Measurements from ENCODE around the gene CYTH2.

CYTH2 gene

GRCh38 chr19:48458016-48458415 is 11.2 kb upstream of the CYTH2 start:
- TF ChIP-seq TEAD4 (IDR thresholded peaks at IDR 0.05), result no peak

- TF ChIP-seq MAX (IDR thresholded peaks at IDR 0.05), result no peak
- no peak for TF ChIP-seq CREB1 (IDR thresholded peaks at IDR 0.05; ENCODE audit: low read depth)
- TF ChIP-seq YY1 (IDR thresholded peaks at IDR 0.05; ENCODE audit: low read depth), result no peak
- no peak for TF ChIP-seq REST (IDR thresholded peaks at IDR 0.05; ENCODE audit: low read depth)
- TF ChIP-seq USF1 (IDR thresholded peaks at IDR 0.05), result no peak
- no peak for TF ChIP-seq NFIC (IDR thresholded peaks at IDR 0.05)
- TF ChIP-seq RAD21 (IDR thresholded peaks at IDR 0.05; ENCODE audit: low read depth), result no peak
- TF ChIP-seq EP300 (IDR thresholded peaks at IDR 0.05; ENCODE audit: borderline replicate concordance), result no peak
- TF ChIP-seq TCF12 (IDR thresholded peaks at IDR 0.05; ENCODE audit: low read depth), result no peak
- TF ChIP-seq ZBTB7A (IDR thresholded peaks at IDR 0.05; ENCODE audit: low read depth), result no peak
- TF ChIP-seq FOXM1 (IDR thresholded peaks at IDR 0.05; ENCODE audit: borderline replicate concordance, low read depth), result no peak
- no peak for TF ChIP-seq TAF1 (IDR thresholded peaks at IDR 0.05; ENCODE audit: low read depth)
- TF ChIP-seq EGR1 (IDR thresholded peaks at IDR 0.05), result no peak
- TF ChIP-seq TEAD4 (IDR thresholded peaks at IDR 0.05), result no peak
- TF ChIP-seq CEBPB (IDR thresholded peaks at IDR 0.05), result no peak
Measured at GRCh38 chr19:48461651-48461981, 7.6 kb upstream of the CYTH2 start.

GRCh38 chr19:48461982-48462655 is 7.0 kb upstream of the CYTH2 start:
- TF ChIP-seq NFIC (IDR thresholded peaks at IDR 0.05), result no peak
- TF ChIP-seq TEAD4 (IDR thresholded peaks at IDR 0.05), result no peak
- no peak for TF ChIP-seq ZBTB7A (IDR thresholded peaks at IDR 0.05; ENCODE audit: low read depth)
- TF ChIP-seq CREB1 (IDR thresholded peaks at IDR 0.05; ENCODE audit: low read depth), result no peak
- TF ChIP-seq EGR1 (IDR thresholded peaks at IDR 0.05), result no peak
- TF ChIP-seq CEBPB (IDR thresholded peaks at IDR 0.05), result no peak
- TF ChIP-seq REST (IDR thresholded peaks at IDR 0.05; ENCODE audit: low read depth), result no peak
- no peak for TF ChIP-seq YY1 (IDR thresholded peaks at IDR 0.05; ENCODE audit: low read depth)
- no peak for TF ChIP-seq USF1 (IDR thresholded peaks at IDR 0.05)
- no peak for TF ChIP-seq EP300 (IDR thresholded peaks at IDR 0.05; ENCODE audit: borderline replicate concordance)
- no peak for TF ChIP-seq TCF12 (IDR thresholded peaks at IDR 0.05; ENCODE audit: low read depth)
- TF ChIP-seq TAF1 (IDR thresholded peaks at IDR 0.05; ENCODE audit: low read depth), result no peak
- TF ChIP-seq MAX (IDR thresholded peaks at IDR 0.05), result no peak
- TF ChIP-seq RAD21 (IDR thresholded peaks at IDR 0.05; ENCODE audit: low read depth), result no peak
- TF ChIP-seq FOXM1 (IDR thresholded peaks at IDR 0.05; ENCODE audit: borderline replicate concordance, low read depth), result no peak

- TF ChIP-seq FOXM1 (IDR thresholded peaks at IDR 0.05; ENCODE audit: borderline replicate concordance, low read depth) (no peak), TCF12 (IDR thresholded peaks at IDR 0.05; ENCODE audit: low read depth) (no peak), CREB1 (IDR thresholded peaks at IDR 0.05; ENCODE audit: low read depth) (no peak), TEAD4 (IDR thresholded peaks at IDR 0.05) (no peak), YY1 (IDR thresholded peaks at IDR 0.05; ENCODE audit: low read depth) (no peak), EP300 (IDR thresholded peaks at IDR 0.05; ENCODE audit: borderline replicate concordance) (no peak), MAX (IDR thresholded peaks at IDR 0.05) (no peak)
Measured at GRCh38 chr19:48465215-48465614, 4.0 kb upstream of the CYTH2 start.

GRCh38 chr19:48466561-48467325 is 2.4 kb upstream of the CYTH2 start:
- TF ChIP-seq TEAD4 (IDR thresholded peaks at IDR 0.05) (no peak), REST (IDR thresholded peaks at IDR 0.05; ENCODE audit: low read depth) (no peak)
